H1 (cell line): ENCODE measurements around the gene ANKS1A. TPM values are rescaled to one million over a fixed set of nuclear protein-coding genes. Genes with fewer than 3 reads are reported as not detected.

ENCODE experiments used
- CTCF ChIA-PET: fragments of 300-600 bp; sonication (Branson Sonifier 250); formaldehyde crosslinking; loops from one replicate; lab custom pipeline; 2021; ENCODE audit not compliant: partially characterized antibody; lab: Charles Lee
- POLR2A ChIA-PET: fragments of 300-600 bp; sonication (Branson Sonifier 250); formaldehyde crosslinking; loops from one replicate; lab custom pipeline; 2021; ENCODE audit warnings: inconsistent platforms; ENCODE audit not compliant: partially characterized antibody; lab: Charles Lee
- DNase-seq, 2 experiments: peaks; one replicate each; pipeline versions ENCODE4 v3.0.0 to v3.0.0-alpha.2; 2010 to 2022; ENCODE audit warnings: low spot score in 2 of 2, low read depth in 1 of 2, mixed read lengths in 1 of 2
- FAIRE-seq: peaks from 2 replicates; lab custom pipeline; 2011; peaks lifted over from hg19 to GRCh38; lab: Jason Lieb, UNC
- H2AFZ ChIP-seq: 2 replicates; pipeline ENCODE4 v1.8.1; 2012; ENCODE audit warnings: low read length, inconsistent platforms
- H2AK5ac ChIP-seq: 2 replicates; pipeline ENCODE4 v1.6.1; 2013; ENCODE audit warnings: low read depth, low read length
- H2BK120ac ChIP-seq: replicated peaks from 2 replicates; pipeline ENCODE3; 2013; ENCODE audit warnings: low read depth, low read length, inconsistent platforms
- H2BK12ac ChIP-seq: 2 replicates; pipeline ENCODE4 v1.6.1; 2013; ENCODE audit warnings: low read depth, low read length
- H2BK15ac ChIP-seq: 2 replicates; pipeline ENCODE4 v1.6.1; 2013; ENCODE audit warnings: low read length
- H2BK20ac ChIP-seq: 2 replicates; pipeline ENCODE4 v1.6.1; 2013; ENCODE audit warnings: low read length
- H2BK5ac ChIP-seq: 2 replicates; pipeline ENCODE4 v1.6.1; 2013; ENCODE audit warnings: low read depth, low read length
- H3K14ac ChIP-seq: 2 replicates; pipeline ENCODE4 v1.6.1; 2013; ENCODE audit warnings: inconsistent platforms; ENCODE audit not compliant: insufficient read length
- H3K18ac ChIP-seq: 2 replicates; pipeline ENCODE4 v1.6.1; 2013; ENCODE audit warnings: low read length; ENCODE audit errors: extremely low read depth
- H3K23ac ChIP-seq: 2 replicates; pipeline ENCODE4 v1.6.1; 2013; ENCODE audit warnings: inconsistent platforms; ENCODE audit not compliant: insufficient read length
- H3K23me2 ChIP-seq: 2 replicates; pipeline ENCODE4 v1.6.1; 2013; ENCODE audit warnings: low read depth, low read length
- H3K27ac ChIP-seq: 2 replicates; pipeline ENCODE4 v1.6.1; 2011; ENCODE audit warnings: low read depth, low read length, inconsistent platforms
- H3K27me3 ChIP-seq, 4 experiments: replicated peaks in 1 of 4; 1 replicate in 1 of 4; 2 replicates in 3 of 4; pipeline versions ENCODE4 v1.6.1 to v1.8.1; 2011 to 2013; ENCODE audit warnings: low read length in 3 of 4, mild to moderate bottlenecking in 3 of 4, inconsistent platforms in 2 of 4, mixed read lengths in 2 of 4, moderate library complexity in 1 of 4; ENCODE audit not compliant: control insufficient read depth in 3 of 4, insufficient read depth in 3 of 4; ENCODE audit errors: extremely low read depth in 1 of 4
- H3K36me3 ChIP-seq, 4 experiments: 2 replicates each; pipeline versions ENCODE4 v1.6.1 to v1.8.1; 2011 to 2013; ENCODE audit warnings: mild to moderate bottlenecking in 4 of 4, low read length in 3 of 4, moderate library complexity in 2 of 4, control low read depth in 1 of 4, inconsistent platforms in 1 of 4; ENCODE audit not compliant: insufficient read depth in 4 of 4, control insufficient read depth in 2 of 4
- H3K4ac ChIP-seq: replicated peaks from 2 replicates; pipeline ENCODE3; 2013; ENCODE audit warnings: low read length, low read depth, mixed read lengths, inconsistent platforms; ENCODE audit not compliant: insufficient read length
- H3K4me1 ChIP-seq, 4 experiments: replicated peaks in 1 of 4; 1 replicate in 1 of 4; 2 replicates in 3 of 4; pipeline versions ENCODE4 v1.6.1 to v1.8.1; 2011 to 2013; ENCODE audit warnings: low read length in 3 of 4, inconsistent platforms in 2 of 4, mixed read lengths in 1 of 4; ENCODE audit not compliant: insufficient read depth in 4 of 4, control insufficient read depth in 3 of 4
- H3K4me2 ChIP-seq, 2 experiments: 2 replicates each; pipeline versions ENCODE4 v1.6.1 to v1.8.1; 2011 to 2013; ENCODE audit warnings: low read depth in 2 of 2, low read length in 2 of 2, control low read depth in 1 of 2, inconsistent platforms in 1 of 2, mild to moderate bottlenecking in 1 of 2; ENCODE audit not compliant: insufficient read depth in 1 of 2
- H3K4me3 ChIP-seq, 4 experiments: fragments of 200-600, 300-600 bp in 1 of 4; sonication (generic), shearing (Covaris generic), sonication (Bioruptor Twin) in 1 of 4; 2 replicates each; pipeline versions ENCODE4 v1.5.1 to v1.8.1; 2011 to 2016; ENCODE audit warnings: low read length in 4 of 4, low read depth in 3 of 4, control low read depth in 2 of 4, inconsistent platforms in 2 of 4, mild to moderate bottlenecking in 2 of 4, mixed read lengths in 1 of 4, moderate library complexity in 1 of 4; ENCODE audit not compliant: insufficient read depth in 2 of 4; ENCODE audit errors: extremely low read depth in 1 of 4
- H3K56ac ChIP-seq: replicated peaks from 2 replicates; pipeline ENCODE3; 2013; ENCODE audit warnings: low read depth, mild to moderate bottlenecking, mixed read lengths, low read length, inconsistent platforms; ENCODE audit not compliant: insufficient read length
- H3K79me1 ChIP-seq: 2 replicates; pipeline ENCODE4 v1.6.1; 2013; ENCODE audit warnings: low read depth, low read length, control low read depth
- H3K79me2 ChIP-seq, 2 experiments: 2 replicates each; pipeline versions ENCODE4 v1.6.1 to v1.8.1; 2012 to 2013; ENCODE audit warnings: low read length in 2 of 2, mild to moderate bottlenecking in 2 of 2, inconsistent platforms in 1 of 2; ENCODE audit not compliant: insufficient read depth in 2 of 2, control insufficient read depth in 1 of 2
- H3K9ac ChIP-seq, 4 experiments: replicated peaks in 1 of 4; 1 replicate in 1 of 4; 2 replicates in 3 of 4; pipeline versions ENCODE4 v1.6.1 to v1.8.1; 2011 to 2013; ENCODE audit warnings: low read depth in 3 of 4, low read length in 3 of 4, control low read depth in 2 of 4, mild to moderate bottlenecking in 2 of 4, moderate library complexity in 2 of 4, inconsistent platforms in 1 of 4; ENCODE audit errors: extremely low read depth in 1 of 4
- H3K9me3 ChIP-seq, 2 experiments: 2 replicates each; pipeline versions ENCODE4 v1.6.1 to v1.8.1; 2012 to 2013; ENCODE audit warnings: mild to moderate bottlenecking in 2 of 2, moderate library complexity in 2 of 2, control low read depth in 1 of 2, inconsistent platforms in 1 of 2, low read depth in 1 of 2, low read length in 1 of 2, mixed read lengths in 1 of 2; ENCODE audit not compliant: insufficient read depth in 2 of 2
- H4K20me1 ChIP-seq, 2 experiments: replicated peaks in 1 of 2; 2 replicates each; pipeline versions ENCODE3 to v1.8.1; 2011 to 2013; ENCODE audit warnings: inconsistent platforms in 2 of 2, low read length in 2 of 2, mild to moderate bottlenecking in 1 of 2; ENCODE audit not compliant: insufficient read depth in 2 of 2, control insufficient read depth in 1 of 2
- H4K5ac ChIP-seq: 2 replicates; pipeline ENCODE4 v1.6.1; 2013; ENCODE audit warnings: low read length, low read depth, mixed read lengths, inconsistent platforms; ENCODE audit not compliant: insufficient read length
- H4K8ac ChIP-seq: 2 replicates; pipeline ENCODE4 v1.8.0; 2013; ENCODE audit warnings: mild to moderate bottlenecking, moderate library complexity, low read length, inconsistent platforms; ENCODE audit not compliant: insufficient read depth; ENCODE audit errors: extremely low read depth
- H4K91ac ChIP-seq: replicated peaks from 2 replicates; pipeline ENCODE3; 2013; ENCODE audit warnings: low read length, mixed read lengths, inconsistent platforms; ENCODE audit not compliant: insufficient read length
- ASH2L ChIP-seq: fragments of 200-600, 300-600 bp; sonication (generic); IDR thresholded peaks from one replicate; pipeline ENCODE4 v1.7.1; 2017; ENCODE audit warnings: low read length
- ATF2 ChIP-seq: IDR thresholded peaks from 2 replicates; pipeline ENCODE4 v1.6.1; 2012; ENCODE audit warnings: low read length, inconsistent platforms
- EZH2 ChIP-seq: fragments of 200-600 bp; sonication (generic); IDR thresholded peaks from 2 replicates; pipeline ENCODE4 v1.7.1; 2012; ENCODE audit warnings: low read depth, mild to moderate bottlenecking, moderate library complexity, low read length, inconsistent platforms; ENCODE audit not compliant: severe bottlenecking
- GABPA ChIP-seq: IDR thresholded peaks from 2 replicates; pipeline ENCODE4 v1.6.1; 2011; ENCODE audit warnings: mild to moderate bottlenecking, low read length, moderate library complexity, borderline replicate concordance; ENCODE audit not compliant: insufficient read depth
- SIN3A ChIP-seq, 2 experiments: IDR thresholded peaks in 1 of 2; conservative IDR thresholded peaks in 1 of 2; 2 replicates each; pipeline ENCODE4 v1.6.1; 2011 to 2012; ENCODE audit warnings: low read length in 2 of 2, improper control_type of control experiment in 1 of 2, low read depth in 1 of 2, mild to moderate bottlenecking in 1 of 2
- YY1 ChIP-seq: IDR thresholded peaks from 2 replicates; pipeline ENCODE4 v1.6.1; 2011; ENCODE audit warnings: low read depth, mild to moderate bottlenecking, low read length
- WGBS, 2 experiments: shearing (Covaris generic) in 1 of 2; methylation state at CpG; one replicate each; pipeline versions ENCODE4 v1.1.6 to v1.1.7; 2013 to 2015; ENCODE audit warnings: low lambda C conversion rate in 2 of 2, mixed read lengths in 2 of 2, inconsistent platforms in 1 of 2, low coverage in 1 of 2, missing lambda C conversion rate in 1 of 2; ENCODE audit not compliant: insufficient replicate concordance in 2 of 2, insufficient coverage in 1 of 2, insufficient read length in 1 of 2; ENCODE audit errors: extremely low coverage in 1 of 2, missing lambda C conversion rate in 1 of 2; 5-methylcytosine and 5-hydroxymethylcytosine counted together
- polyA plus RNA-seq, 7 experiments: library from polyadenylated mRNA; depleted of rRNA in 3 of 7; stranded (reverse) in 5 of 7; unstranded in 2 of 7; fragments of >200 nt in 5 of 7; fragments of 200-250 nt in 2 of 7; gene quantifications; 1 replicate in 5 of 7; 2 replicates in 1 of 7; 4 replicates in 1 of 7; pipeline versions ENCODE4 v1.2.1 to v1.2.3, GENCODE V29; 2011 to 2013; ENCODE audit warnings: missing spikeins in 2 of 7, mixed read lengths in 2 of 7
- total RNA-seq: library from RNA; stranded (reverse); fragmentation: NEBNext Ultra II Directional; extraction: Animal tissue kit (Norgen Biotek cat#: 25700); gene quantifications from 2 replicates; pipeline ENCODE4 v1.2.1, GENCODE V29; 2021
- TF ChIP-seq, protein P1 (sequence below): IDR thresholded peaks from 2 replicates; pipeline ENCODE4 v1.6.1; 2012; ENCODE audit warnings: inconsistent platforms
- TF ChIP-seq, protein P2 (sequence below): IDR thresholded peaks from 2 replicates; pipeline ENCODE4 v1.6.1; 2012; ENCODE audit warnings: inconsistent platforms

ANKS1A gene
- total and polyA plus RNA-seq, 2 of the 8 experiments (the other 6 are each of a cell fraction or from before 2014, with no cell fraction given): 9.8 to 30.9 TPM

GRCh38 chr6:35057449-35058357, 168.6 kb downstream of the ANKS1A start:
- no peak overlapping the region for H3K4ac ChIP-seq
- no peak overlapping the region for H4K5ac ChIP-seq
- no peak overlapping the region; the same call in none of the 2 replicates for H3K18ac ChIP-seq
- H3K4me1 ChIP-seq: peaks cover 0 to 1% (median under 1%) of the 10 kb centered on the region in 4 experiments; a peak in 2 of 7 replicates
- no peaks in the 10 kb centered on the region for H3K79me2 ChIP-seq
- CTCF ChIA-PET: interaction anchor here (0.6 to 5.7 kb wide), 14 partner anchors 8 to 182 kb away, joined by 3 to 37 read pairs (median 3); no protein-coding TSS in a partner anchor
- no peak overlapping the region for H2AK5ac ChIP-seq
- no peak overlapping the region for H2AFZ ChIP-seq
- H3K4me3 ChIP-seq: no peak overlapping the region
- H3K9me3 ChIP-seq: no peaks in the 10 kb centered on the region
- H3K23ac ChIP-seq: no peak overlapping the region
- H4K8ac ChIP-seq: no peak overlapping the region
- no peak overlapping the region for H2BK5ac ChIP-seq
- no peak overlapping the region for H2BK120ac ChIP-seq
- no peak overlapping the region for H3K14ac ChIP-seq
- POLR2A ChIA-PET: no interaction called here
- FAIRE-seq (no peak), DNase-seq (no peak)
- no peaks in the 10 kb centered on the region for H4K20me1 ChIP-seq
- no peaks in the 10 kb centered on the region for H3K23me2 ChIP-seq
- H3K9ac ChIP-seq: no peak overlapping the region
- H3K79me1 ChIP-seq: no peaks in the 10 kb centered on the region; the same call in 1 of the 2 replicates
- H3K4me2 ChIP-seq: no peak overlapping the region
- H3K56ac ChIP-seq: no peak overlapping the region
- peaks cover 0 to 7% (median under 1%) of the 10 kb centered on the region in 4 experiments; a peak in 3 of 8 replicates for H3K36me3 ChIP-seq
- no peaks in the 10 kb centered on the region for H3K27me3 ChIP-seq
- WGBS, 2 experiments: 88% methylated on average over 16 of the region's 17 CpGs; no CpG with 5 or more reads in 1 of the 2 experiments
- H2BK20ac ChIP-seq: no peak overlapping the region
- no peak overlapping the region for H2BK12ac ChIP-seq
- H4K91ac ChIP-seq: no peak overlapping the region
- H2BK15ac ChIP-seq: no peak overlapping the region
- H3K27ac ChIP-seq: no peak overlapping the region
- TF ChIP-seq GABPA: no peak
- TF ChIP-seq, protein P1, sequence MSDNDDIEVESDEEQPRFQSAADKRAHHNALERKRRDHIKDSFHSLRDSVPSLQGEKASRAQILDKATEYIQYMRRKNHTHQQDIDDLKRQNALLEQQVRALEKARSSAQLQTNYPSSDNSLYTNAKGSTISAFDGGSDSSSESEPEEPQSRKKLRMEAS: no peak
- TF ChIP-seq YY1: no peak
- no peak for TF ChIP-seq ATF2
- no peak for TF ChIP-seq EZH2
- no peak for TF ChIP-seq ASH2L
- TF ChIP-seq SIN3A (conservative IDR thresholded peaks at IDR 0.05 in 1 of 2, IDR thresholded peaks at IDR 0.05 in 1 of 2; ENCODE audit: low read depth in 1 of 2, low read length in 2 of 2): no peak
- TF ChIP-seq, protein P2, sequence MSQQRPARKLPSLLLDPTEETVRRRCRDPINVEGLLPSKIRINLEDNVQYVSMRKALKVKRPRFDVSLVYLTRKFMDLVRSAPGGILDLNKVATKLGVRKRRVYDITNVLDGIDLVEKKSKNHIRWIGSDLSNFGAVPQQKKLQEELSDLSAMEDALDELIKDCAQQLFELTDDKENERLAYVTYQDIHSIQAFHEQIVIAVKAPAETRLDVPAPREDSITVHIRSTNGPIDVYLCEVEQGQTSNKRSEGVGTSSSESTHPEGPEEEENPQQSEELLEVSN: no peak
